NOMO-1 (cell line): ENCODE measurements around the gene MADCAM1.

ENCODE experiments used
- DNase-seq, 2 experiments: peaks; one replicate each; lab custom pipeline; 2025; ENCODE audit not compliant: unreplicated experiment in 2 of 2; lab: John Stamatoyannopoulos, UW

MADCAM1 gene

DNA sequence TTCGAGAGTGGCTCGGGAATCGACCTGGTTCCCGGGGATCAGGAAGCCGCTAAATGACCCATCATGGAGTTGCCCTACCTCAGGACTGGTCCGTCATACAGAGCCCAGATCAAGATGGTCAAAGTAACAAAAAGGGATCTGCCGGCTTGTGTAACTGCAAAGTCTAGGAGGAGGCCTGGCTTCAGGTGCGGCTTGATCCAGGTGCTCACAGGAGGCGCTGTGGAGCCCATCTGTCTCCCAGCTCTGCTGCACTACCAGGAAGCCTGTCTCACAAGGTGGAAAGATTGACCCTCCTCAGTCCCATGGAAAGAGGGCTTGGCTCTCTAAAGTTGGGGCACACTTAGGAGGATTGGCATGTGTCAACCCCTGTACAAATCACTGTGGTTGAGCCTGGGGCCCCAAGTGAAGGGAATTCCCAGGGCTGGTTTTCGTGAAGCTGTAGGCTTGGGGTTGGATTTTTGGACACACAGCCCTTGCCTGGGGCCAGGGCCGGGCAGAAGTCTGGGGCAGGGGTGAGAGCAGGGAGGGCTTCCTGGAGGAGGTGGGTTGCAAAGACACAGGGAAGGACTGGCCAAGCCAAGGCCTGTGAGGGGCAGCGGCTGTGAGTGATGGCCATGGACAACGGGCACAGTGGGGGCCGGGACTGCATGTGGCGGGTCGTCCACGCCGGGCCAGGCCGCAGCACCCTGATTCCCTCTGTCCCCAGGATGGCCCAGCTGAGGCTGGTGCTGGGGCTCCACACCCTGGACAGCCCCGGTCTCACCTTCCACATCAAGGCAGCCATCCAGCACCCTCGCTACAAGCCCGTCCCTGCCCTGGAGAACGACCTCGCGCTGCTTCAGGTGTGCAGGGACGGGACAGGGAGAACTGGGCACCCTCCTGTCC is 51.8 kb downstream of the MADCAM1 start:
- DNase-seq, result no peak

DNA sequence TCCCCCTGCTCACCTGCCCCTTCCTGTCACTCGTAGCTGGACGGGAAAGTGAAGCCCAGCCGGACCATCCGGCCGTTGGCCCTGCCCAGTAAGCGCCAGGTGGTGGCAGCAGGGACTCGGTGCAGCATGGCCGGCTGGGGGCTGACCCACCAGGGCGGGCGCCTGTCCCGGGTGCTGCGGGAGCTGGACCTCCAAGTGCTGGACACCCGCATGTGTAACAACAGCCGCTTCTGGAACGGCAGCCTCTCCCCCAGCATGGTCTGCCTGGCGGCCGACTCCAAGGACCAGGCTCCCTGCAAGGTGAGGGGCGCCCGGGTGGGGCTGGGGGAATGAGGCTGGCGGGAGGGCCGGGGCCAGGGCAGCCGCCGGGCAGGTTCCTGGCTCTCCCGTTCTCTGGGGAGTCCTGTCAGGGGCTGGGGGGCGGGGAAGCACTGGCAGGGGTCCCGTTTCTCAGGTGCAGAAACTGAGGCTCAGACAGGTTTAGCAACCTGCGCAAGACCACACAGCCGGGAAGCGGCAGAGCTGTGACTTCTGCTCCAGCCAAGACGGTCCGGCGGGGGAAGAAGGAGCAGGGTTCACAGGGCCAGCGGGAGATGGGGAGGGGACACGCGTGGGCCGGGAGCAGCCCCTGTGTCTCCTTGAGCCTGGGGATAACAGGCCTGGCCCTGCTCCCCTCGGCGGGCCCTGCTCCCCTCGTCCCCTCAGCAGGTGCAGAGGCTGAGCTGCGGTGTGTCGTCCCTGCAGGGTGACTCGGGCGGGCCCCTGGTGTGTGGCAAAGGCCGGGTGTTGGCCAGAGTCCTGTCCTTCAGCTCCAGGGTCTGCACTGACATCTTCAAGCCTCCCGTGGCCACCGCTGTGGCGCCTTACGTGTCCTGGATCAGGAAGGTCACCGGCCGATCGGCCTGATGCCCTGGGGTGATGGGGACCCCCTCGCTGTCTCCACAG is 52.9 kb downstream of the MADCAM1 start:
- no peak for DNase-seq

DNA sequence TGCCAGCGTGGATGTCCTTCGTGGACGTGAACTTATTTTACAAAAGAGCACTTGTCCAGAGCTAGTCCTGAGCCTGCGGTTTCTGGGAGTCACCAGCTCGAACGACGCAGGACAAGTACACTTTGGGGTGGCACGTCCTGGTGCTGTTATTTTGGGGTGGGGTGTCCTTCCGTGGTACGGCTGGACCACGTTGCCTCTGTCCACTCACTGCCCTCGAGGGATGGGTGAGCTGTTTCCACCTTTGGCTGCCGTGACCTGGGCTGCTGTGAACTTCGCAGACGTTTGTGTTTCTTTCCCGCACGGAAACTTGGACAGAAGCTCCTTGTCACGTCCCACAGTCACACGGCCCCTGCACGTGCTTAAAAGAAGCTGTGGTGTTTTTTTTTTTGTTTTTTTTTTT is 58.5 kb downstream of the MADCAM1 start:
- DNase-seq, result no peak
